ENCODE measurements around the gene LBH.

GRCh38 chr2:30276455-30276911 lies 45.1 kb downstream of the LBH start:
- TF ChIP-seq CTCF (IDR thresholded peaks at IDR 0.05), result no peak
- TF ChIP-seq POLR2A (IDR thresholded peaks at IDR 0.05), result no peak
- TF ChIP-seq POLR2AphosphoS5 (IDR thresholded peaks at IDR 0.05), result no peak
